ENCODE results near the gene BEST3. TPM values are rescaled to one million over a fixed set of nuclear protein-coding genes. Genes with fewer than 3 reads are reported as not detected.

The BEST3 gene
- 14.2 TPM for total RNA-seq

GRCh38 chr12:69698769-69699540 lies at the start of gene BEST3:
TSS of gene BEST3 (minus strand) at chr12:69699303. CDS start at chr12:69697798, 1,505 bp downstream.

GRCh38 chr12:69738351-69739286 lies 39.5 kb upstream of the BEST3 start, which contains the start of gene RAB3IP:
TSS of gene RAB3IP (plus strand) at chr12:69738860. CDS start at chr12:69755409, 16,549 bp downstream.

GRCh38 chr12:69610729-69611128 lies 88.4 kb downstream of the BEST3 start, which contains the start of gene LRRC10:
TSS of gene LRRC10 (minus strand) at chr12:69610907. CDS start at chr12:69610838, 69 bp downstream.

Other genes with a start within 250 kb of the BEST3 start
- 65.5 TPM for gene FRS2, start 228.9 kb downstream of the BEST3 start, total RNA-seq
- gene CCT2, start 113.8 kb downstream of the BEST3 start, total RNA-seq = 146 TPM
- gene LRRC10, start 88.4 kb downstream of the BEST3 start, total RNA-seq = not detected
- 65.6 TPM for gene RAB3IP, start 39.6 kb upstream of the BEST3 start, total RNA-seq
- 1.9 TPM for gene MYRFL, start 125.9 kb upstream of the BEST3 start, total RNA-seq